Measurements from ENCODE around the gene ENOPH1. TPM values are rescaled to one million over a fixed set of nuclear protein-coding genes. Genes with fewer than 3 reads are reported as not detected.

Gene ENOPH1
- polyA plus RNA-seq, 1 experiment: 6.2 TPM

DNA sequence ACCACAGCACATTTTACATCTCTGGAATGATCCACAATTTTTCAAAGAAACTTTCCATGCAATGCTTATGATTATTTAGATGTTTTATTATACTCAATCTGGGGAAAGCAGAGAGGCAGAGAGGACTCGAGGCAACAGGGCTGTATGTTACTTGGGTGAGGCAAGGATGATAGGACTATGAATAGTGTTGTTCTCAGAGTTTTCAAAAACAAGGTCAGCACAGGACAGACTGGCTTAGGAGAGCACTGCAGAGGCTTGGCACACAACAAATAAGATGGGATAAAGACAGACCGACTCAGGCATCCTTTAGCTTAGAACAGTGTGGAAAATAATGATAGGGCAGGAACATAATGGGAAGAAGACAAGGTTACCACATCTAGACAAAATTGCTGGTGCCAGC, 66.0 kb downstream of the ENOPH1 start:
- ChIA-PET CTCF (interaction anchor here (1.3 kb wide), 1 partner anchor 11 kb away, joined by 3 read pairs; no protein-coding TSS in a partner anchor), POLR2A (no interaction called here)
- no peak overlapping the region for H3K4me3 ChIP-seq (ENCODE audit: low read depth, low read length)
- H3K27me3 ChIP-seq (ENCODE audit: control insufficient read depth, insufficient read depth, low read length): no peaks in the 10 kb centered on the region
- TF ChIP-seq, protein P1, sequence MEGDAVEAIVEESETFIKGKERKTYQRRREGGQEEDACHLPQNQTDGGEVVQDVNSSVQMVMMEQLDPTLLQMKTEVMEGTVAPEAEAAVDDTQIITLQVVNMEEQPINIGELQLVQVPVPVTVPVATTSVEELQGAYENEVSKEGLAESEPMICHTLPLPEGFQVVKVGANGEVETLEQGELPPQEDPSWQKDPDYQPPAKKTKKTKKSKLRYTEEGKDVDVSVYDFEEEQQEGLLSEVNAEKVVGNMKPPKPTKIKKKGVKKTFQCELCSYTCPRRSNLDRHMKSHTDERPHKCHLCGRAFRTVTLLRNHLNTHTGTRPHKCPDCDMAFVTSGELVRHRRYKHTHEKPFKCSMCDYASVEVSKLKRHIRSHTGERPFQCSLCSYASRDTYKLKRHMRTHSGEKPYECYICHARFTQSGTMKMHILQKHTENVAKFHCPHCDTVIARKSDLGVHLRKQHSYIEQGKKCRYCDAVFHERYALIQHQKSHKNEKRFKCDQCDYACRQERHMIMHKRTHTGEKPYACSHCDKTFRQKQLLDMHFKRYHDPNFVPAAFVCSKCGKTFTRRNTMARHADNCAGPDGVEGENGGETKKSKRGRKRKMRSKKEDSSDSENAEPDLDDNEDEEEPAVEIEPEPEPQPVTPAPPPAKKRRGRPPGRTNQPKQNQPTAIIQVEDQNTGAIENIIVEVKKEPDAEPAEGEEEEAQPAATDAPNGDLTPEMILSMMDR (IDR thresholded peaks at IDR 0.05; ENCODE audit: insufficient read depth, low read depth, low read length): no peak
- no peaks in the 10 kb centered on the region for H3K36me3 ChIP-seq (ENCODE audit: control insufficient read depth, insufficient read depth, low read length)
- DNase-seq (ENCODE audit: low read depth): no peak

- TF ChIP-seq, protein P1 (IDR thresholded peaks at IDR 0.05; ENCODE audit: insufficient read depth, low read depth, low read length): no peak
- no peak overlapping the region for H3K4me3 ChIP-seq (ENCODE audit: low read depth, low read length)
- no peaks in the 10 kb centered on the region for H3K36me3 ChIP-seq (ENCODE audit: control insufficient read depth, insufficient read depth, low read length)
- ChIA-PET POLR2A (no interaction called here), CTCF (no interaction called here)
- H3K27me3 ChIP-seq (ENCODE audit: control insufficient read depth, insufficient read depth, low read length): no peaks in the 10 kb centered on the region
- DNase-seq (ENCODE audit: low read depth): no peak
These were observed 69.5 kb downstream of the ENOPH1 start for GRCh38 chr4:82499738-82500434.

- CTCF ChIA-PET: no interaction called here
- POLR2A ChIA-PET: no interaction called here
- DNase-seq (ENCODE audit: low read depth): peak; percentile 52
These were observed 70.2 kb downstream of the ENOPH1 start for GRCh38 chr4:82500435-82501153.

DNA sequence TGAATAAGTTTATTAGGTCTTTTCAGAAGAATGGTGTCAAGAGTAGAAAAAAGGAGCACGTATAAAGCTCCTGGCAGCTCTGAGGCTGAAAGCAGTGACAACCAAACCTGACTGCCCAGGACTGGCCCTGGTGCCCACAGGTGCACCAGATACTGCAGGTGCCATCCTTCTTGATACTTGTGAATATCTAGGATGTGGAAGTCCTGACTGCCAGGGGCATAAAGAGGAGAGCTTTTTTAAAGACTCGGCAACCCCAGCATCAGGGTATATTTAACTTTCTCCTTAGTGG, 70.7 kb downstream of the ENOPH1 start:
- DNase-seq (ENCODE audit: low read depth): no peak
- Histone ChIP-seq H3K27me3 (ENCODE audit: control insufficient read depth, insufficient read depth, low read length) (no peaks in the 10 kb centered on the region), H3K36me3 (ENCODE audit: control insufficient read depth, insufficient read depth, low read length) (no peaks in the 10 kb centered on the region), H3K4me3 (ENCODE audit: low read depth, low read length) (no peak overlapping the region)
- TF ChIP-seq, protein P1 (IDR thresholded peaks at IDR 0.05; ENCODE audit: insufficient read depth, low read depth, low read length): no peak
- CTCF ChIA-PET: no interaction called here
- POLR2A ChIA-PET: no interaction called here

More at GRCh38 chr4:82500435-82501153, 70.2 kb downstream of the ENOPH1 start:
- no peak overlapping the region for H3K4me3 ChIP-seq (ENCODE audit: low read depth, low read length)
- no peaks in the 10 kb centered on the region for H3K27me3 ChIP-seq (ENCODE audit: control insufficient read depth, insufficient read depth, low read length)
- no peaks in the 10 kb centered on the region for H3K36me3 ChIP-seq (ENCODE audit: control insufficient read depth, insufficient read depth, low read length)
- TF ChIP-seq, protein P1 (IDR thresholded peaks at IDR 0.05; ENCODE audit: insufficient read depth, low read depth, low read length): no peak

GRCh38 chr4:82508011-82508410, 77.6 kb downstream of the ENOPH1 start:
- TF ChIP-seq, protein P1 (IDR thresholded peaks at IDR 0.05; ENCODE audit: insufficient read depth, low read depth, low read length): no peak
- ChIA-PET CTCF (no interaction called here), POLR2A (no interaction called here)
- no peak overlapping the region for H3K4me3 ChIP-seq (ENCODE audit: low read depth, low read length)
- no peak for DNase-seq (ENCODE audit: low read depth)
- 0 out of 2 replicates have a peak, but pooled peaks cover under 1% of the 10 kb centered on the region for H3K27me3 ChIP-seq (ENCODE audit: control insufficient read depth, insufficient read depth, low read length)
- no peaks in the 10 kb centered on the region for H3K36me3 ChIP-seq (ENCODE audit: control insufficient read depth, insufficient read depth, low read length)
